Measurements from ENCODE around the gene PTBP1. TPM values are rescaled to one million over a fixed set of nuclear protein-coding genes. Genes with fewer than 3 reads are reported as not detected.

Gene PTBP1
- polyA plus RNA-seq (2013, experiment 1 of 2) = 412 TPM
- polyA plus RNA-seq (2013, experiment 2 of 2) = 415 TPM

DNA sequence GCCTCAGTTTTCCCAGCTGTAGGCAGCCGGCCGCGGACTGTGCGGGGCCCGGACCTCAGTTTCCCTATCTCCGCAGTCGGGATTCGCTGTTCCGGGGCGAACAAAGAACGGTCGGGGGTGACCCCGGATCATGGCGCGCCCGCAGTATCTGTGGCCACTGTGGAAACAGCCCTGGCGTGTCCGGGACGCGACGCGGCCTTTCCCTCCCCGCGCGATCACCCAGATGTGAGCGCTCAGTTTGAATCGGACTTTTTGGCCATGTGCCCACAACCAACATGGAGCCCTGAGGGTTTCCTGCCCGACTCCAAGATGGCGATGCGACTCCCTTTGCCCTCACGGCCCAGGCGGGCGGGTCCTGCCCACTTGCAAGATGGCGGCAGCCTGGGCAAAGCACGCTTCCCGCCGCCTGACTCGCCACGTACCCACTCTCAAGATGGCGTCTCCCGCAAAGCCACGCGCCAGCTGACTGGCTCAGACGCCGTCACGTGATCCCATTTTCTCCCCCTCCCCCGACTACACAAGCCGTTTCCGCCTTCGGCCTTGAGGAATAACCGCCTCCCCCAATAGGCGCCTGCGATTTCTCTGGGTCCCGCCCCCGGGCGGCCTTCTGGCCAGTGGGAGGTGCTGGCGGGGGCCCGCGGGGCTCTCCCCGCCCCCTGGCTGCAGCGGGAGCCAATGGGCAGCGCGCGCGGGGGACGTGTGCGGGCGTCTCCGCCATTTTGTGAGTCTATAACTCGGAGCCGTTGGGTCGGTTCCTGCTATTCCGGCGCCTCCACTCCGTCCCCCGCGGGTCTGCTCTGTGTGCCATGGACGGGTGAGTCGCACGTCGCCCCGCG is at the start of gene PTBP1:
Gene PTBP1 (plus strand): TSS at position 761 of the 836 bp plus-strand sequence. CDS start 46 bp downstream, at position 807.
- peak within 1 kb of the TSS; percentile 85 for H4K91ac ChIP-seq (ENCODE audit: low read depth, low read length, poor library complexity)
- H3K9ac ChIP-seq (ENCODE audit: low read depth, low read length, poor library complexity) = peak within 1 kb of the TSS; percentile 97
- H4K8ac ChIP-seq (ENCODE audit: low read depth, low read length) = peak within 1 kb of the TSS; percentile 96
- peak within 1 kb of the TSS; percentile 99 for H3K23ac ChIP-seq (ENCODE audit: low read depth, low read length, poor library complexity)
- H3K14ac ChIP-seq (ENCODE audit: low read length) = peak within 1 kb of the TSS; percentile 84
- H3K4me3 ChIP-seq (ENCODE audit: low read length in 2 of 2) = peak within 1 kb of the TSS; percentile 89 to 98
- H2BK5ac ChIP-seq (ENCODE audit: low read length) = peak within 1 kb of the TSS; percentile 87
- no CpG with 5 or more reads among the region's 83 CpGs for WGBS, 2 donors (ENCODE audit: extremely low coverage in 2 of 2, insufficient read length in 2 of 2, insufficient replicate concordance in 1 of 2)
- no peak within 1 kb of the TSS for H2BK12ac ChIP-seq (ENCODE audit: low read length)
- H3K4me2 ChIP-seq (ENCODE audit: insufficient read depth, low read length, poor library complexity, severe bottlenecking) = peak within 1 kb of the TSS; percentile 99
- peaks cover 15 to 25% of the 10 kb centered on the region in 2 donors for H3K4me1 ChIP-seq (ENCODE audit: control insufficient read depth in 2 of 2, insufficient read depth in 1 of 2, low read depth in 1 of 2, low read length in 2 of 2)
- H2BK15ac ChIP-seq (ENCODE audit: low read length) = peak within 1 kb of the TSS; percentile 81
- H2AFZ ChIP-seq (ENCODE audit: low read length) = peak within 1 kb of the TSS; percentile 96
- no peaks in the 10 kb centered on the region for H3K27me3 ChIP-seq (ENCODE audit: control insufficient read depth in 3 of 3, insufficient read depth in 3 of 3, low read depth in 1 of 3, low read length in 3 of 3)
- H3K9me3 ChIP-seq (replicated peaks in 1 of 2; ENCODE audit: control insufficient read depth in 2 of 2, insufficient read depth in 1 of 2, low read depth in 1 of 2, low read length in 2 of 2) = no peaks in the 10 kb centered on the region
- peak; percentile 100 for DNase-seq (ENCODE audit: low spot score)
- H3K79me1 ChIP-seq (ENCODE audit: low read depth, low read length) = peaks cover 9% of the 10 kb centered on the region
- no peak within 1 kb of the TSS for H3K4ac ChIP-seq (ENCODE audit: low read length)
- peaks cover 21 to 38% of the 10 kb centered on the region in 2 donors for H3K36me3 ChIP-seq (replicated peaks in 1 of 2; ENCODE audit: control insufficient read depth in 2 of 2, insufficient read depth in 2 of 2, low read length in 2 of 2)
- H2AK5ac ChIP-seq (ENCODE audit: low read depth, low read length) = peak within 1 kb of the TSS; percentile 100
- no peak within 1 kb of the TSS for H2BK120ac ChIP-seq (ENCODE audit: low read depth, low read length)
- peak within 1 kb of the TSS; percentile 99 for H3K18ac ChIP-seq (ENCODE audit: low read length)
- peak within 1 kb of the TSS; percentile 94 for H3K27ac ChIP-seq (replicated peaks; ENCODE audit: low read length)

DNA sequence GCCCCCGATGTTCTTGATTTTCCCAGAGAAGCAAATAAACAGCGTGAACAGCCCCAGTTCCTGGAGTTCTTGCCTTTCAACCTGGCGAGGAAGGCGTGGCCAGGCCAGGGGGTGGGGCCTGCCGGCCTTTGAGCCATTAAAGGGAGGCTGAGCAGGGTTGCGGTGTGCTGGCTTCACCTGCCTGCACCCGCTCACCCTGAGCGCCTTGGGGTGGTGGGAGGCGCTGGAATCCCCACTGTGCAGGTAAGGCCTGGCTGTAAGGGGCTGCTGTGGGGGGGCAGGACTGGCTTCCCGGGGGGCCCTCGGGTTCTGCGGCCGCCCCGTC is 49.0 kb upstream of the PTBP1 start:
- no peaks in the 10 kb centered on the region for H3K27me3 ChIP-seq (ENCODE audit: control insufficient read depth in 3 of 3, insufficient read depth in 3 of 3, low read depth in 1 of 3, low read length in 3 of 3)
- peak overlapping the region; percentile 75 for H2AK5ac ChIP-seq (ENCODE audit: low read depth, low read length)
- no CpG with 5 or more reads among the region's 14 CpGs for WGBS, 2 donors (ENCODE audit: extremely low coverage in 2 of 2, insufficient read length in 2 of 2, insufficient replicate concordance in 1 of 2)
- H3K36me3 ChIP-seq (replicated peaks in 1 of 2; ENCODE audit: control insufficient read depth in 2 of 2, insufficient read depth in 2 of 2, low read length in 2 of 2) = peaks cover 0 to 4% of the 10 kb centered on the region in 2 donors
- H3K79me1 ChIP-seq (ENCODE audit: low read depth, low read length) = peaks cover 6% of the 10 kb centered on the region
- H2AFZ ChIP-seq (ENCODE audit: low read length) = no peak overlapping the region
- no peak overlapping the region for H2BK120ac ChIP-seq (ENCODE audit: low read depth, low read length)
- H2BK12ac ChIP-seq (ENCODE audit: low read length) = no peak overlapping the region
- no peak overlapping the region for H3K27ac ChIP-seq (replicated peaks; ENCODE audit: low read length)
- H2BK5ac ChIP-seq (ENCODE audit: low read length) = no peak overlapping the region
- no peak overlapping the region for H3K23ac ChIP-seq (ENCODE audit: low read depth, low read length, poor library complexity)
- no peak overlapping the region for H3K4ac ChIP-seq (ENCODE audit: low read length)
- H3K14ac ChIP-seq (ENCODE audit: low read length) = peak overlapping the region; percentile 56
- H3K4me3 ChIP-seq (ENCODE audit: low read length in 2 of 2) = no peak overlapping the region
- H3K9ac ChIP-seq (ENCODE audit: low read depth, low read length, poor library complexity) = no peak overlapping the region
- no peak overlapping the region for H3K4me2 ChIP-seq (ENCODE audit: insufficient read depth, low read length, poor library complexity, severe bottlenecking)
- no peak overlapping the region for H2BK15ac ChIP-seq (ENCODE audit: low read length)
- no peak for DNase-seq (ENCODE audit: low spot score)
- H4K91ac ChIP-seq (ENCODE audit: low read depth, low read length, poor library complexity) = no peak overlapping the region
- H3K9me3 ChIP-seq (replicated peaks in 1 of 2; ENCODE audit: control insufficient read depth in 2 of 2, insufficient read depth in 1 of 2, low read depth in 1 of 2, low read length in 2 of 2) = peaks cover 20 to 23% of the 10 kb centered on the region in 2 donors
- peaks cover 2 to 3% of the 10 kb centered on the region in 2 donors for H3K4me1 ChIP-seq (ENCODE audit: control insufficient read depth in 2 of 2, insufficient read depth in 1 of 2, low read depth in 1 of 2, low read length in 2 of 2)
- H4K8ac ChIP-seq (ENCODE audit: low read depth, low read length) = no peak overlapping the region
- no peak overlapping the region for H3K18ac ChIP-seq (ENCODE audit: low read length)

DNA sequence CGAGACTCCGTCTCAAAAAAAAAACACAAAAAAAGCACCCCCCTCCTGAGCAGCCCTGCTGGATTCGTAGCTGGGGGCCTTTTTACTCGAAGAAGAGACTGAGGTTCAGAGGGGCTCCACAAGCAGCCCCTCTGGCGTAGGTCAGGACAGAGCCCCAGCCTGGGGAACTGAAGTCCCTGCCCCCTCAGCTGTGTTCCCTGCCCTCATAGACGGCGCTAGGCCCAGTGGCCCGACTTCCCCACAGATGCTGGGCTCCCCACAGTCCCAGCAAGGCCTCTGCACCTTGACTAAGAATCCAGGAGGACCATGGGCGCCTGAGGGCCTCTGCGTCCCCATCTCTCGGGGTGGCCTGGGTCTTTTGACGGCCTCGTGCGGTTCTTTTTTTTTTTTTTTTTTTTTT is 47.4 kb upstream of the PTBP1 start:
- no peak overlapping the region for H2AK5ac ChIP-seq (ENCODE audit: low read depth, low read length)
- H2BK15ac ChIP-seq (ENCODE audit: low read length) = no peak overlapping the region
- H2BK5ac ChIP-seq (ENCODE audit: low read length) = no peak overlapping the region
- H3K4me2 ChIP-seq (ENCODE audit: insufficient read depth, low read length, poor library complexity, severe bottlenecking) = no peak overlapping the region
- WGBS, 2 donors (ENCODE audit: extremely low coverage in 2 of 2, insufficient read length in 2 of 2, insufficient replicate concordance in 1 of 2) = no CpG with 5 or more reads among the region's 14 CpGs
- no peaks in the 10 kb centered on the region for H3K27me3 ChIP-seq (ENCODE audit: control insufficient read depth in 3 of 3, insufficient read depth in 3 of 3, low read depth in 1 of 3, low read length in 3 of 3)
- H3K4me3 ChIP-seq (ENCODE audit: low read length in 2 of 2) = no peak overlapping the region
- H3K36me3 ChIP-seq (replicated peaks in 1 of 2; ENCODE audit: control insufficient read depth in 2 of 2, insufficient read depth in 2 of 2, low read length in 2 of 2) = peaks cover 0 to 4% of the 10 kb centered on the region in 2 donors
- no peak overlapping the region for H3K4ac ChIP-seq (ENCODE audit: low read length)
- H4K91ac ChIP-seq (ENCODE audit: low read depth, low read length, poor library complexity) = no peak overlapping the region
- H3K27ac ChIP-seq (replicated peaks; ENCODE audit: low read length) = no peak overlapping the region
- no peak overlapping the region for H3K14ac ChIP-seq (ENCODE audit: low read length)
- H3K9ac ChIP-seq (ENCODE audit: low read depth, low read length, poor library complexity) = no peak overlapping the region
- no peak overlapping the region for H4K8ac ChIP-seq (ENCODE audit: low read depth, low read length)
- peaks cover 16 to 19% of the 10 kb centered on the region in 2 donors for H3K9me3 ChIP-seq (replicated peaks in 1 of 2; ENCODE audit: control insufficient read depth in 2 of 2, insufficient read depth in 1 of 2, low read depth in 1 of 2, low read length in 2 of 2)
- H3K23ac ChIP-seq (ENCODE audit: low read depth, low read length, poor library complexity) = no peak overlapping the region
- no peak overlapping the region for H3K18ac ChIP-seq (ENCODE audit: low read length)
- peaks cover 2 to 3% of the 10 kb centered on the region in 2 donors for H3K4me1 ChIP-seq (ENCODE audit: control insufficient read depth in 2 of 2, insufficient read depth in 1 of 2, low read depth in 1 of 2, low read length in 2 of 2)
- H3K79me1 ChIP-seq (ENCODE audit: low read depth, low read length) = peaks cover 6% of the 10 kb centered on the region
- DNase-seq (ENCODE audit: low spot score) = no peak
- no peak overlapping the region for H2AFZ ChIP-seq (ENCODE audit: low read length)
- H2BK12ac ChIP-seq (ENCODE audit: low read length) = no peak overlapping the region
- H2BK120ac ChIP-seq (ENCODE audit: low read depth, low read length) = no peak overlapping the region

DNA sequence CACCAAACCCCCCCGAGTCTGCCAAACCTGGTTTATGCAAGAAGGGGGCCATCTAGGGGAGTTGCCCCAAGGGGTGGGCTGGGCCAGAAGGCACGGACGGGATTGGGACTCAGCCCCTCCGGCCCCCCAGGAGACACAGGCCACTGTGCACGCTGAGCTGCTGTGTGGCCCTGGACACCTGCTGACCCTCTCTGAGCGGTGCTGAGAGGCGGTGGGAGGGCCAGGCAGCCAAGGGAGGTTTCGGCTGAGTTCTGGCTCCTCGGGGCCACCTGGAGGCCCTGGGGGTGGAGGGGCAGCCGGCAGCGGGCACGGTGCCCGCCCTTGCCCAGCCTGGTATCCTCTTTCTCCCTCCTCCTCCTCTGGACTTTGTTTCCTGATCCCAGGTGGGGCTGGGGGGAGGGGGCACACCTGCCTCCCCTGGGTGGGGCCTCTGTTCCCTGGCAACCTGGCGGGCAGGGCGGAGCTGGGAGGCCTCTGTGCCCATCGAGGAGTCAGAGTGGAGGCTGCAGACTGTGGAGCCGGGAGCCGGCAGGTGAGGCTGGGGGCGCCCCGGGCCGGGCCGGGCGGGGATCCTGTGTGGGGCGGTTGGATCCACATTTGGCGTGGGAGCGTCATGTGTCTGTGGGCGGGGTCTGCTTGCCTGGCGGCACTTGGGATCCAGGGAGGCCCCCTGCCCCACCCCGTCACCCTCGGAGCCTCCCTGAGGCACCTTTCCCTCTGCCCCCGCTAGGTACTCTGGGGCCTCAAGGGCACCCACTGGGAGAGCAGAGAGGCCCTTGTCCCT is 46.4 kb upstream of the PTBP1 start, which contains the start of gene MISP:
Gene MISP (plus strand): TSS at position 473 of the 784 bp plus-strand sequence. CDS start 5,835 bp downstream, outside the sequence.
- Histone ChIP-seq H2BK12ac (ENCODE audit: low read length) (no peak within 1 kb of the TSS), H3K4me2 (ENCODE audit: insufficient read depth, low read length, poor library complexity, severe bottlenecking) (no peak within 1 kb of the TSS), H3K4me1 (ENCODE audit: control insufficient read depth in 2 of 2, insufficient read depth in 1 of 2, low read depth in 1 of 2, low read length in 2 of 2) (peaks cover 2 to 3% of the 10 kb centered on the region in 2 donors), H2AFZ (ENCODE audit: low read length) (no peak within 1 kb of the TSS), H2BK120ac (ENCODE audit: low read depth, low read length) (no peak within 1 kb of the TSS), H3K14ac (ENCODE audit: low read length) (peak within 1 kb of the TSS; percentile 82), H3K9me3 (replicated peaks in 1 of 2; ENCODE audit: control insufficient read depth in 2 of 2, insufficient read depth in 1 of 2, low read depth in 1 of 2, low read length in 2 of 2) (peaks cover 16 to 19% of the 10 kb centered on the region in 2 donors), H3K79me1 (ENCODE audit: low read depth, low read length) (peaks cover 6% of the 10 kb centered on the region), H3K36me3 (replicated peaks in 1 of 2; ENCODE audit: control insufficient read depth in 2 of 2, insufficient read depth in 2 of 2, low read length in 2 of 2) (peaks cover 0 to 4% of the 10 kb centered on the region in 2 donors), H3K4me3 (ENCODE audit: low read length in 2 of 2) (no peak within 1 kb of the TSS), H2BK15ac (ENCODE audit: low read length) (peak within 1 kb of the TSS; percentile 58), H3K18ac (ENCODE audit: low read length) (peak within 1 kb of the TSS; percentile 71), H3K27me3 (ENCODE audit: control insufficient read depth in 3 of 3, insufficient read depth in 3 of 3, low read depth in 1 of 3, low read length in 3 of 3) (no peaks in the 10 kb centered on the region), H3K23ac (ENCODE audit: low read depth, low read length, poor library complexity) (peak within 1 kb of the TSS; percentile 85), H2AK5ac (ENCODE audit: low read depth, low read length) (peak within 1 kb of the TSS; percentile 98), H4K8ac (ENCODE audit: low read depth, low read length) (peak within 1 kb of the TSS; percentile 17), H4K91ac (ENCODE audit: low read depth, low read length, poor library complexity) (no peak within 1 kb of the TSS), H3K27ac (replicated peaks; ENCODE audit: low read length) (no peak within 1 kb of the TSS), H2BK5ac (ENCODE audit: low read length) (peak within 1 kb of the TSS; percentile 93), H3K4ac (ENCODE audit: low read length) (no peak within 1 kb of the TSS), H3K9ac (ENCODE audit: low read depth, low read length, poor library complexity) (no peak within 1 kb of the TSS)
- WGBS, 2 donors (ENCODE audit: extremely low coverage in 2 of 2, insufficient read length in 2 of 2, insufficient replicate concordance in 1 of 2) = no CpG with 5 or more reads among the region's 31 CpGs
- no peak for DNase-seq (ENCODE audit: low spot score)
